Activated T-cell treated with anti-CD3 and anti-CD28 coated beads for 24 hours (primary cell): ENCODE measurements around the gene NOG.

ENCODE experiments used
- DNase-seq: peaks from one replicate; pipeline ENCODE4 v3.0.0-alpha.2; 2020; ENCODE audit warnings: low read depth

NOG gene

DNA sequence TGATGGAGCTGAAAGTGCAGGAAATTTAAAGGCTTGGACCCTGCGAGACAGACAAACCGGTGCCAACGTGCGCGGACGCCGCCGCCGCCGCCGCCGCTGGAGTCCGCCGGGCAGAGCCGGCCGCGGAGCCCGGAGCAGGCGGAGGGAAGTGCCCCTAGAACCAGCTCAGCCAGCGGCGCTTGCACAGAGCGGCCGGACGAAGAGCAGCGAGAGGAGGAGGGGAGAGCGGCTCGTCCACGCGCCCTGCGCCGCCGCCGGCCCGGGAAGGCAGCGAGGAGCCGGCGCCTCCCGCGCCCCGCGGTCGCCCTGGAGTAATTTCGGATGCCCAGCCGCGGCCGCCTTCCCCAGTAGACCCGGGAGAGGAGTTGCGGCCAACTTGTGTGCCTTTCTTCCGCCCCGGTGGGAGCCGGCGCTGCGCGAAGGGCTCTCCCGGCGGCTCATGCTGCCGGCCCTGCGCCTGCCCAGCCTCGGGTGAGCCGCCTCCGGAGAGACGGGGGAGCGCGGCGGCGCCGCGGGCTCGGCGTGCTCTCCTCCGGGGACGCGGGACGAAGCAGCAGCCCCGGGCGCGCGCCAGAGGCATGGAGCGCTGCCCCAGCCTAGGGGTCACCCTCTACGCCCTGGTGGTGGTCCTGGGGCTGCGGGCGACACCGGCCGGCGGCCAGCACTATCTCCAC lies at the start of gene NOG:
NOG (plus strand) TSS at position 54 of the 674 bp plus-strand sequence; CDS start at position 579, 525 bp downstream.
- DNase-seq = peak; percentile 28

DNA sequence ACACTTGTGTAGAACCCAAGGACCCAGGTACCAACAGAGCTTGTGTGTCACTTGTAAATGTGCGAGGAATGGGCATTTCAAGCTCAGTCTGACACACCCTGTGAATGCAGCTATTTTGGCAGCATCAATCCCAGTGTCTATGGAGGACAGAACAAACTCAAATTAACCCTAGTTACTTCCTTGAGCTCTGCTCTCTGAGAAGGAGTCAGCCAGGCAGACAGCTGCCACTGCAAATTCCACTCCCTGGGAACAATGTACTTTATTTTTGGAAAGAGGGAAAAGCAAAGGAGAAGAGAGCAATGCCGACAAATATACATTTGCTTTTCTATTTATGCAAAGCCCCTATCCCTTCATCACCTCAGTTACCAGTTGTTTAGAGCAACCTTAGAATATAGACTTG lies 48.4 kb upstream of the NOG start:
- no peak for DNase-seq

DNA sequence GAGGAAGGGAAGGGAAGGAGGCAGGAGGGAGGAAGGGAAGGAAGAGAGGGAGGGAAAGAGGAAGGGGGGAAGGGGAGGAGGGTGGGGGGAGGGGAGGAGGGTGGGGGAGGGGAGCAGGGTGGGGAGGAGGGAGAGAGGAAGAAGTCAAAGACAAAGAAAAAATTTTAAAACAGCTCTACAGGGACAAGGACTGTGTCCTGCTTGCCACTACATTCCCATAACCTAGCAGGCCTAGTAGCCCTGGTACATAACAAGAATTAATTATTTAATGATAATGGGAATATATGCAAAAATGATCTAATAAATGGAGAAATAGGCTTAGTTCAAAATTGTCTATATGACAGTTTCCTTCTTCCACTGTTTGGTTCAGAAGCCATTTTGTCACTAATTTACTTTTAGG lies 47.6 kb upstream of the NOG start:
- DNase-seq = no peak

- DNase-seq = no peak
Observed at GRCh38 chr17:56548661-56549060, 44.8 kb upstream of the NOG start.

DNA sequence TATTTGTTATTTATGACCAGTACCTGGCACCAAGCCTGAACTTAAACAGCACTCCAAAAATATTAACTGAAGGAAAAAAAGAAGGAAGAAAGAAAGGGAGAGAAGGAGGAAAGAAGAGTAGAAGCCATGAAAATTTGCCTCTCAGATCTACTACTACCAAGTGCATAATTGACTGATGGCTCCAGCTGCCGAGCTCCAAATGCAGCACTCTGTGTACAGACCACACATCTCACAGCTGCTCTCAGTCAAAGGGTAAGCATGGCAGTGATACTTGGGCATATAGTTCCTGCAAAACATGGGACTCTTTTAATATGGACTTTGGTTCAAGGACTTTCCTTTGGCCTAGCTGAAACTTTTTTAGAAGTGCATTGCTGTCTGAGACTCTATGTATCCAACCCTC lies 44.0 kb upstream of the NOG start:
- no peak for DNase-seq

GRCh38 chr17:56557682-56558081 lies 35.8 kb upstream of the NOG start:
- no peak for DNase-seq

GRCh38 chr17:56558088-56558487 lies 35.4 kb upstream of the NOG start:
- no peak for DNase-seq

GRCh38 chr17:56570199-56570598 lies 23.3 kb upstream of the NOG start:
- DNase-seq = no peak

GRCh38 chr17:56571456-56571855 lies 22.0 kb upstream of the NOG start:
- DNase-seq = no peak

DNA sequence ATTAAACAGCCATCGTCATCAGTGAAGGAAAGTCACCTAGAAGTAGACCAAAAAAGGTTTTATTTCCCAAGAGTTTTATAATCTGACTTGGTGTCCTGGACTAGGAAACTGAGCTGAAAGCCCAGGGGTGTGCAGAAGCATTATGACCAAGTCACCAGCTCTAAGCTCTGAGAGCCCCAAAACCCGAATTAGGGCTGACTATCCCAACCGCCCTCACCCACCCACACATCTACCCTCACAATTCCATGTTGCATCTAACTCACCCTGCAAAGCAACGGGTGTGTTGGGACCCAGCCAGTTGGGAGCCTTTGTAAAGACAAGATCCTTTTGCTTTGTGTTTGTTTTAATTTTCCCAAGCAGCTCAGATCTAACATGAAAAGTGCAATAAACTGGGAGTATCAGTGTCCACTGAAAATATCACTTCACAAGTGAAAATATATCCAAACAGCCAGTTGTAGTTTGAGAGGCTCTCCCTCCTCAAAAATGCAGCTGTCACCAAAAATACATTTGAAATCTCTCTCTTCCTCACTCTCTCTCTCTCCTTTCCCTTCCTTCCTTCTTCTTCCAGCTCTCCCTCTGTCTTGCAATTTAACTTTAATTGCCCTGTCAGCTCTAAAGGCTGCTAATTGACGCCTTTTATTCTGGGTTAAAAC lies 16.2 kb upstream of the NOG start:
- no peak for DNase-seq

DNA sequence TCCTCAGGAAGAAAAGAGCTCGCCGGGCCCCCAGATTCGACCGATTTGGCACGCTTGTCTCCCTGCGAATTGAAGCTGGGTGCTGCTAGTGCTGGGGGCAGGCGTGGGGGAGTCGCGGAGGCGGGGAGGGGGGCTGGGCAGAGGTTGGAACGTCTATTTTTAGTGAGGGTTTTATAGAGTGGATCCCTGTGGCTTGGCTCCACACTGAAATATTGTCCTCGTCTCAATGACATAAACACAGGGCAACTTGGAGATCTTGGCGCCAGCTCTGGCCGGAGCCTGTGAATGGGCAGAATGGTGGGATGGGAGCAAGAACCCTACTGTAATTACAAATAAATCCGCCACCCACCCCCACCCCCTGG lies 15.7 kb upstream of the NOG start:
- no peak for DNase-seq

- DNase-seq = no peak
Observed at GRCh38 chr17:56581635-56582627, 11.6 kb upstream of the NOG start.

- no peak for DNase-seq
Observed at GRCh38 chr17:56583772-56584171, 9.7 kb upstream of the NOG start.

GRCh38 chr17:56587298-56587697 lies 6.2 kb upstream of the NOG start:
- no peak for DNase-seq

GRCh38 chr17:56592487-56593085 lies 913 bp upstream of the NOG start:
- peak; percentile 49 for DNase-seq

- no peak for DNase-seq
Observed at GRCh38 chr17:56593086-56593645, 333 bp upstream of the NOG start.

DNA sequence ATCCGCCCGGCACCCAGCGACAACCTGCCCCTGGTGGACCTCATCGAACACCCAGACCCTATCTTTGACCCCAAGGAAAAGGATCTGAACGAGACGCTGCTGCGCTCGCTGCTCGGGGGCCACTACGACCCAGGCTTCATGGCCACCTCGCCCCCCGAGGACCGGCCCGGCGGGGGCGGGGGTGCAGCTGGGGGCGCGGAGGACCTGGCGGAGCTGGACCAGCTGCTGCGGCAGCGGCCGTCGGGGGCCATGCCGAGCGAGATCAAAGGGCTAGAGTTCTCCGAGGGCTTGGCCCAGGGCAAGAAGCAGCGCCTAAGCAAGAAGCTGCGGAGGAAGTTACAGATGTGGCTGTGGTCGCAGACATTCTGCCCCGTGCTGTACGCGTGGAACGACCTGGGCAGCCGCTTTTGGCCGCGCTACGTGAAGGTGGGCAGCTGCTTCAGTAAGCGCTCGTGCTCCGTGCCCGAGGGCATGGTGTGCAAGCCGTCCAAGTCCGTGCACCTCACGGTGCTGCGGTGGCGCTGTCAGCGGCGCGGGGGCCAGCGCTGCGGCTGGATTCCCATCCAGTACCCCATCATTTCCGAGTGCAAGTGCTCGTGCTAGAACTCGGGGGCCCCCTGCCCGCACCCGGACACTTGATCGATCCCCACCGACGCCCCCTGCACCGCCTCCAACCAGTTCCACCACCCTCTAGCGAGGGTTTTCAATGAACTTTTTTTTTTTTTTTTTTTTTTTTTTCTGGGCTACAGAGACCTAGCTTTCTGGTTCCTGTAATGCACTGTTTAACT lies 1.0 kb downstream of the NOG start:
- DNase-seq = no peak

- DNase-seq = no peak
Observed at GRCh38 chr17:56595108-56595418, 1.6 kb downstream of the NOG start.

- no peak for DNase-seq
Observed at GRCh38 chr17:56595831-56596690, 2.6 kb downstream of the NOG start.

DNA sequence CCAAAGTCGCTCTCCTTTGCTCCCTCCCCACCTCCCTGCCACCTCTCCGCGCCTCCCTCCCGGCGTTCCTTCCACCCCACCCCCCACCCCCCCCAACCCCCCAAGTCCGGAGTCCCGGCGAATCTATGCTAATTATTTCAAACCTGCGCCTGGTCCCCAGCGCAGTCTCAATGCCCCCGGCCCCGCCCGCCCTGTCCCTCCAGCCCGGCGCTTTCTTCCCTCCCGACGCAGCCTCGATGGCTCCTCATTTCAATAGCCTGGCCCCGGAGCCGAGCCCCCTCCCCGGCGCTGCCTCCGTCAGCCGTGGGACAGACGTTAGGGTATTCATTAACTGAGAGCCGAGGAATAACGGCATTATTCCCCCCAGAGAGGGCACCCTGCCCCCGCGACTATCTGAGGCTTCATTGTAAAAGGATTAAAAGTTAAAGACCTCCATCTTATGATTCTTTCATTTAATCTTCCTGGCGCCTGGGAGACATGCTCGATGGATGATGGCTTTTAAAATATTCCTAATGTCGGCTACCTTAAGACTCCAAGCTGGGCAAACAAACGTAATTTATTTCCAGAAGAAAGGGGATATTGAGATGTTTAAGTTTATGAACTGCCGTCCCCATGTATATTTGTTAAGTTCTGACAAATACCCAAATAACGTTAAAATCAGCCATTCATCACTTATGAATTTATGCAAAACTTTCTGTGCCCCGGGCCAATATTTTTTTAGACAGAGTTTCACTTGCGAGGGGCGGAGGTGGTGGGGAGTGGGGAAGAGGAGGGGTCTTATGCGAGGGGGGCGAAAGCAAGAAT lies 3.4 kb downstream of the NOG start:
- no peak for DNase-seq
